ENCODE measurements around the gene ANKS1A.

The ANKS1A gene

DNA sequence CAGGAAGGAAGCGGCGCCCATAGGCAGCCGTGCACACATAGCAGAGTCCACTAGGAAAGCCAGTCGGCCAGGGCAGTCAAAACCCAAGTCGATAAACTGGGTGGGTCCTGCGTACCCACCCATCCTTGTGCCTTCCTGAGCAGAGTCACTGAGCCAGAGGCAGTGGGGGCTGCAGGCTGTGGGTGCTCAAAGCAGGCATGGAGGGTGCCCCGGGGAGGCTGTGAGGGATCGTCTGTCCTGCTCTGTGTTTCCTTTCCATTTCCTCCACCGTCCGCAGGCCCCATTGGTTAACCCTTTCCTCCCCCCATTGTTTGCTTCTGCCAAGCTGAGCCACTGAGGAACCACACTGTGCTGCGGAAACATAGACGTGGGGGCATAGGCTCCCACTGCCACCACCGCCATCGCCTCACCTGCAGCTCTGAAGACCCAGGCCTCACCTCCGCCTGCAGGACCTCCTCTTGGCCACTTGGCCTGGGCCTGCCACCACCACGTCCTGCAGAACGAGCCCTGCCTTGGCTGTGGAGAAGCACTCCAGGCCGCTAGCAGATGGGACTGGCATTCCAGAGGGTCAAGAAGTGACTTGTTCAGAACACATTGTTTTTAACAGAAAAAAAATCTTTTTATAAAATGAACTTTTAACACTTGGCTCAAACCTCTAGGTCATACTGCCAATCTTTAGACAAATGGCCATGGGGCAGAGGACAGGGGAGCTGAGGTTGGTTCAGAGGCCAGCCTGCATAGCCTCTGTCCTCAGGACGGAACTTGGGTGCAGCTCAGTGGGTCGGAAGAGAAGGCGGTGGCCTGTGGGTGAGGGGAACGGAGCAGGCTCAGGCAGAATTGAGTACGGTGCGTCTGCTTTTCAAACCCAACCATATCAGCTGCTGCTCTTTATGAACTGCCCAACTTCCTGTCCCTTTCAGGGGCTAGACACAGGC, 199.5 kb downstream of the ANKS1A start:
- Histone ChIP-seq H3K36me3 (ENCODE audit: control insufficient read depth in 2 of 2, insufficient read depth in 1 of 2, low read length in 2 of 2) (peaks cover 0 to 46% of the 10 kb centered on the region in 2 experiments; a peak in 1 of 3 replicates), H3K4me3 (ENCODE audit: low read depth, low read length) (no peak overlapping the region), H3K4me1 (ENCODE audit: control insufficient read depth, insufficient read depth, low read length) (no peaks in the 10 kb centered on the region), H3K9me3 (ENCODE audit: control insufficient read depth, insufficient read depth, low read depth, low read length) (no peaks in the 10 kb centered on the region), H3K27ac (ENCODE audit: extremely low read depth, low read depth, low read length) (no peak overlapping the region)
- no peak for TF ChIP-seq ZNF184 (tag by site-specific recombination; IDR thresholded peaks at IDR 0.05)
- no peak for TF ChIP-seq ZEB2 (tag by site-specific recombination; IDR thresholded peaks at IDR 0.05)
- TF ChIP-seq ZBTB17 (tag by site-specific recombination; IDR thresholded peaks at IDR 0.05) = no peak
- no peak for TF ChIP-seq ZBTB8A (tag by site-specific recombination; IDR thresholded peaks at IDR 0.05)
- TF ChIP-seq ZNF626 (tag by site-specific recombination; IDR thresholded peaks at IDR 0.05) = no peak
- no peak for TF ChIP-seq ZNF146 (tag by site-specific recombination; IDR thresholded peaks at IDR 0.05)
- TF ChIP-seq ZBTB49 (tag by site-specific recombination; IDR thresholded peaks at IDR 0.05; ENCODE audit: low read depth) = no peak
- TF ChIP-seq ZNF114 (tag by site-specific recombination; IDR thresholded peaks at IDR 0.05) = no peak
- POLR2A ChIA-PET = no interaction called here
- CTCF ChIA-PET = interaction anchor here (0.5 to 1.8 kb wide), 3 partner anchors 9 to 97 kb away, joined by 3 to 6 read pairs (median 5); no protein-coding TSS in a partner anchor

DNA sequence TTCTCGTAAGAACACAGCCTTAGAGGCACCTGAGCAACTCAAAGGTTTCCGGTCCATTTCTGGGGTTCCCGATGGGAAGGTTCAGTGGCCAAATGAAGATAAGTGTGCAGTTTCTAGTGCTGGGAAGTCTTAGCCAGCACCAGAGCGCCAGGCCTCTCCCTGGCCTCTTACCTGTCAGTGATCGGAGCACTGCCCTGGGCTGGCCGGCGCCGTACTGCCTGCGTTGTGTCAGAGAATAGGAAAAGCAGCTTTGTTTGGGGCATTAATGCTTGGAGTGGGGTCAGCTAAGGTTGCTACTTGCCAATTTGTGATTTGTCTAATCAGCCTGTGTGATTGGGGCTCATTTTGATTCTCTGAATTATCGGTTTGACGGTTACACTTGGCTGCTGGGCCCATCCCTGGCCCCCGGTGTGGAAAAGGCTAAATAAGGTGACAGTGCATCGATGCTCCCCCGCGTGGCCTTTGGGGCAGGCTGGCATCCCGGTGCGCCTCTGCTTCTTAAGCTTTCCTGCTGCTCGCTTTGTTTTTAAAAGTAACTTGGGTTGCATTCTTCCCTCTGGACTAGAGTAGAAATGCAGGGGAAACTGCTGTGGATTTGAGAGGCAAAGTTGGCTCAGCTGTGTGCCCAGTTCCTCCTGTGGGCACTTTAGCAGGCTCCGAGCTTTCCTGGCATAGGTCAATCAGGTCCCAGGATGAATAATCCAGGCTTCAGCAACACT, 200.3 kb downstream of the ANKS1A start:
- no peaks in the 10 kb centered on the region for H3K4me1 ChIP-seq (ENCODE audit: control insufficient read depth, insufficient read depth, low read length)
- H3K27ac ChIP-seq (ENCODE audit: extremely low read depth, low read depth, low read length) = no peak overlapping the region
- ChIA-PET POLR2A (no interaction called here), CTCF (interaction anchor here (0.9 to 2.7 kb wide), 4 partner anchors 9 to 102 kb away, joined by 3 to 11 read pairs (median 6); no protein-coding TSS in a partner anchor)
- no peak overlapping the region for H3K4me3 ChIP-seq (ENCODE audit: low read depth, low read length)
- H3K9me3 ChIP-seq (ENCODE audit: control insufficient read depth, insufficient read depth, low read depth, low read length) = no peaks in the 10 kb centered on the region
- peaks cover 0 to 41% of the 10 kb centered on the region in 2 experiments; a peak in 1 of 3 replicates for H3K36me3 ChIP-seq (ENCODE audit: control insufficient read depth in 2 of 2, insufficient read depth in 1 of 2, low read length in 2 of 2)
- TF ChIP-seq ZNF501 (tag by site-specific recombination; IDR thresholded peaks at IDR 0.05) = no peak
- no peak for TF ChIP-seq ZNF488 (tag by site-specific recombination; IDR thresholded peaks at IDR 0.05)
- TF ChIP-seq ZFP3 (tag by site-specific recombination; IDR thresholded peaks at IDR 0.05; ENCODE audit: low read depth) = no peak
- TF ChIP-seq ZNF544 (tag by site-specific recombination; IDR thresholded peaks at IDR 0.05) = no peak
- no peak for TF ChIP-seq BCL6B (tag by site-specific recombination; IDR thresholded peaks at IDR 0.05)
- TF ChIP-seq, protein P1, sequence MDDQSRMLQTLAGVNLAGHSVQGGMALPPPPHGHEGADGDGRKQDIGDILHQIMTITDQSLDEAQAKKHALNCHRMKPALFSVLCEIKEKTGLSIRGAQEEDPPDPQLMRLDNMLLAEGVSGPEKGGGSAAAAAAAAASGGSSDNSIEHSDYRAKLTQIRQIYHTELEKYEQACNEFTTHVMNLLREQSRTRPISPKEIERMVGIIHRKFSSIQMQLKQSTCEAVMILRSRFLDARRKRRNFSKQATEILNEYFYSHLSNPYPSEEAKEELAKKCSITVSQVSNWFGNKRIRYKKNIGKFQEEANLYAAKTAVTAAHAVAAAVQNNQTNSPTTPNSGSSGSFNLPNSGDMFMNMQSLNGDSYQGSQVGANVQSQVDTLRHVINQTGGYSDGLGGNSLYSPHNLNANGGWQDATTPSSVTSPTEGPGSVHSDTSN (CRISPR knock-in tag; IDR thresholded peaks at IDR 0.05) = no peak
- TF ChIP-seq ZNF391 (tag by site-specific recombination; IDR thresholded peaks at IDR 0.05; ENCODE audit: borderline replicate concordance, low read depth) = no peak
- TF ChIP-seq ZNF837 (tag by site-specific recombination; IDR thresholded peaks at IDR 0.05) = no peak
- TF ChIP-seq ZNF518A (tag by site-specific recombination; conservative IDR thresholded peaks at IDR 0.05; ENCODE audit: low read depth) = no peak
- TF ChIP-seq ZNF610 (tag by site-specific recombination; IDR thresholded peaks at IDR 0.05; ENCODE audit: borderline replicate concordance) = no peak
- TF ChIP-seq, protein P2, sequence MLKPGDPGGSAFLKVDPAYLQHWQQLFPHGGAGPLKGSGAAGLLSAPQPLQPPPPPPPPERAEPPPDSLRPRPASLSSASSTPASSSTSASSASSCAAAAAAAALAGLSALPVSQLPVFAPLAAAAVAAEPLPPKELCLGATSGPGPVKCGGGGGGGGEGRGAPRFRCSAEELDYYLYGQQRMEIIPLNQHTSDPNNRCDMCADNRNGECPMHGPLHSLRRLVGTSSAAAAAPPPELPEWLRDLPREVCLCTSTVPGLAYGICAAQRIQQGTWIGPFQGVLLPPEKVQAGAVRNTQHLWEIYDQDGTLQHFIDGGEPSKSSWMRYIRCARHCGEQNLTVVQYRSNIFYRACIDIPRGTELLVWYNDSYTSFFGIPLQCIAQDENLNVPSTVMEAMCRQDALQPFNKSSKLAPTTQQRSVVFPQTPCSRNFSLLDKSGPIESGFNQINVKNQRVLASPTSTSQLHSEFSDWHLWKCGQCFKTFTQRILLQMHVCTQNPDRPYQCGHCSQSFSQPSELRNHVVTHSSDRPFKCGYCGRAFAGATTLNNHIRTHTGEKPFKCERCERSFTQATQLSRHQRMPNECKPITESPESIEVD (tag by site-specific recombination; IDR thresholded peaks at IDR 0.05) = no peak

All from HEK293 (cell line).